ENCODE measurements around the gene UVRAG.

UVRAG gene

DNA sequence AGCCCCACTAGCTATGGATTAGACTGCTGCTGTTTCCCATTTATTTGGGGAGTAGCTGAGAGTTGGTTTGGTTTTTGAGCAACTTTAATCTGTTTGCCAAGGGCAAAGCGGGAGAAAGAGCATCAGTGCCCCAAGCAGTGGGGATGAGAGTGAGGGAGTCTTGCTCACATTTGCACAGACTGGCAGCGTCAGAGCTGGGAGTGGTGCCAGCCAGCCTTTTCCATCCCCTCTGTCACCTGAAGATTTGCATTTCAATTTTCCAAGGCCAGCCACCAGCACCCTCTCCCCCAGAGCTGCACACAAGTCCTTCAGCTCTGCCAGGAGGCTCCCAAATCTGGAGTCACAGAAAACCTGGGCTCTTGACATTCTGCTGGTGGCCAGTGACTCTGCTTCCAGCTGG lies 21.0 kb upstream of the UVRAG start:
- H3K4me1 ChIP-seq (ENCODE audit: insufficient read depth, insufficient read length) = peaks cover 7% of the 10 kb centered on the region
- no peak overlapping the region for H3K4me3 ChIP-seq (ENCODE audit: insufficient read length, low read depth)
- H3K9ac ChIP-seq (ENCODE audit: insufficient read length, low read depth) = no peak overlapping the region
- H3K27me3 ChIP-seq (ENCODE audit: insufficient read depth, insufficient read length) = no peaks in the 10 kb centered on the region
- H3K36me3 ChIP-seq (ENCODE audit: insufficient read depth, insufficient read length, low read length) = no peaks in the 10 kb centered on the region
- no peaks in the 10 kb centered on the region for H3K9me3 ChIP-seq (ENCODE audit: insufficient read depth, low read length)
- TF ChIP-seq ZNF274 (IDR thresholded peaks at IDR 0.05; ENCODE audit: low read depth, low read length) = no peak
- no peak for TF ChIP-seq YY1 (IDR thresholded peaks at IDR 0.05; ENCODE audit: insufficient read depth, insufficient read length)
- no peak for TF ChIP-seq SUZ12 (IDR thresholded peaks at IDR 0.05; ENCODE audit: extremely low read depth, insufficient read depth, insufficient read length)
- DNase-seq (ENCODE audit: low read depth, low spot score) = no peak

DNA sequence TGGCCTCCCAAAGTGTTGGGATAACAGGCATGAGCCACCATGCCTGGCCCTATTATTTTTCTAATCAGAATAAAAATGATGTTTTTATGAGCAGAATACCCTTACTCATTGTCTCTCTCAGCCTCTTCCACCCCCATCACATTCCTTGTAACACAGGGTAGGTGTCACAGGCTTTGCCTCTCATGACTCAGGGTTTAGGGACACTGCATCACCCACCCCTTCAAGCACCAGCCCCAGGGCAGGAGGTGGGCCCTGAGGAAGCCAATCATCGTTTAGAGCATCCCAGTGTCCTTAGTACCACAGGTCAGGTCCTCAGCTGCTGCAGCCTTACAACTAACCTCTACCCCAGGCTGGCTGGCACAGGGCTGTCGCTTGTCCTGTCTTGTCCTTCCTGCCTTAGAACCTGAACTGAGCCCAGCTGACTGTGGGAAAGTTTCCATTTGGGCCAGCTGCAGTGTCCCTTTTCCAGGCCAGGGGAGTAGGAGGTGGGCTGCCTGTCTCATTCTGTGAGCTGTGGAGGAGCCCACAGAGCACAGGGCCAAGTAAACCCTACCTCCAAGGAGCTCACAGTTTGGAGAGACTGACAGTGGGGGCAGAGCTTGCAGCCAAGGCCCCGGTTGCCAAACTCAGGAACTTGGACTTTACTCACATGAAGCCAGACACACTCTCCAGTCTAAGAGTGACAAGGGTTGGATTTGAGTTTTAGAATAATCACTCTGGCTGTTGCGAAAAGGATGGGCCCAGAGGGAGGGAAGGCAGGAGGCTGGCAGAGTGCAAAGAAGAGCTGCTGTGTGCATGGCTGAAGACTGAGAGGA lies 19.5 kb upstream of the UVRAG start:
- no peaks in the 10 kb centered on the region for H3K36me3 ChIP-seq (ENCODE audit: insufficient read depth, insufficient read length, low read length)
- no peak overlapping the region for H3K4me3 ChIP-seq (ENCODE audit: insufficient read length, low read depth)

DNA sequence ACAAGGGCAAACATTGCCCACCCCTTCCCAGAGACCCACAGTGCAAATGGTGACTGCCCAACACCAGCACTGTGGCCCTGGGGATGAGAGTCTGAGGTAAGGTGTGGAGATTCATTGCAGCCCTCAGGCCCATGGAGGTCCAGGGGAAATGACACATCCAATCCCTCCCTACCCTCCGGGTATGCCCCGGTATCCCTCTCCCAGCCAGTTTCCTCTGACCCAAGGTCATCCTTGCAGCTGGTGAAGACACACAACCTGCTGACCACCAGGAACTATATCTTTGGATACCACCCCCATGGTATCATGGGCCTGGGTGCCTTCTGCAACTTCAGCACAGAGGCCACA lies 18.9 kb upstream of the UVRAG start:
- no peaks in the 10 kb centered on the region for H3K27me3 ChIP-seq (ENCODE audit: insufficient read depth, insufficient read length)
- no peak for DNase-seq (ENCODE audit: low read depth, low spot score)
- H3K4me3 ChIP-seq (ENCODE audit: insufficient read length, low read depth) = no peak overlapping the region
- no peaks in the 10 kb centered on the region for H3K36me3 ChIP-seq (ENCODE audit: insufficient read depth, insufficient read length, low read length)
- TF ChIP-seq SUZ12 (IDR thresholded peaks at IDR 0.05; ENCODE audit: extremely low read depth, insufficient read depth, insufficient read length) (no peak), ZNF274 (IDR thresholded peaks at IDR 0.05; ENCODE audit: low read depth, low read length) (no peak), YY1 (IDR thresholded peaks at IDR 0.05; ENCODE audit: insufficient read depth, insufficient read length) (no peak)
- H3K9ac ChIP-seq (ENCODE audit: insufficient read length, low read depth) = no peak overlapping the region
- H3K9me3 ChIP-seq (ENCODE audit: insufficient read depth, low read length) = no peaks in the 10 kb centered on the region
- peaks cover 7% of the 10 kb centered on the region for H3K4me1 ChIP-seq (ENCODE audit: insufficient read depth, insufficient read length)

More for the DNA sequence above, 19.5 kb upstream of the UVRAG start:
- Histone ChIP-seq H3K9me3 (ENCODE audit: insufficient read depth, low read length) (no peaks in the 10 kb centered on the region), H3K9ac (ENCODE audit: insufficient read length, low read depth) (no peak overlapping the region), H3K27me3 (ENCODE audit: insufficient read depth, insufficient read length) (no peaks in the 10 kb centered on the region), H3K4me1 (ENCODE audit: insufficient read depth, insufficient read length) (peaks cover 7% of the 10 kb centered on the region)
- TF ChIP-seq ZNF274 (IDR thresholded peaks at IDR 0.05; ENCODE audit: low read depth, low read length) (no peak), SUZ12 (IDR thresholded peaks at IDR 0.05; ENCODE audit: extremely low read depth, insufficient read depth, insufficient read length) (no peak), YY1 (IDR thresholded peaks at IDR 0.05; ENCODE audit: insufficient read depth, insufficient read length) (no peak)
- DNase-seq (ENCODE audit: low read depth, low spot score) = no peak

DNA sequence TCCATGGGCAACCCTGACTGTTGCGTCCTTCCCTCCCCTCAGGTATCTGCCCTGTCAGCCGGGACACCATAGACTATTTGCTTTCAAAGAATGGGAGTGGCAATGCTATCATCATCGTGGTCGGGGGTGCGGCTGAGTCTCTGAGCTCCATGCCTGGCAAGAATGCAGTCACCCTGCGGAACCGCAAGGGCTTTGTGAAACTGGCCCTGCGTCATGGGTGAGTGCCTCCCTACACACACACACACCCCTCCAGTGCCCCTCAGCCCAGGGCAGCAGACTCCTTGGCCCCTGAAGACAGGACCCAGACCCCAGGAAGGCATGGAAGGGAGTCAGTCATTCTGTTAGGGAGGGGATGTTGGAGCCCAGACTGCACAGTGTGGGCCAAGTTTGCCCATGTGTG lies 17.9 kb upstream of the UVRAG start:
- Histone ChIP-seq H3K4me3 (ENCODE audit: insufficient read length, low read depth) (no peak overlapping the region), H3K9ac (ENCODE audit: insufficient read length, low read depth) (no peak overlapping the region), H3K9me3 (ENCODE audit: insufficient read depth, low read length) (no peaks in the 10 kb centered on the region), H3K36me3 (ENCODE audit: insufficient read depth, insufficient read length, low read length) (no peaks in the 10 kb centered on the region), H3K27me3 (ENCODE audit: insufficient read depth, insufficient read length) (no peaks in the 10 kb centered on the region), H3K4me1 (ENCODE audit: insufficient read depth, insufficient read length) (peaks cover 7% of the 10 kb centered on the region)
- TF ChIP-seq SUZ12 (IDR thresholded peaks at IDR 0.05; ENCODE audit: extremely low read depth, insufficient read depth, insufficient read length) = no peak
- no peak for TF ChIP-seq ZNF274 (IDR thresholded peaks at IDR 0.05; ENCODE audit: low read depth, low read length)
- no peak for TF ChIP-seq YY1 (IDR thresholded peaks at IDR 0.05; ENCODE audit: insufficient read depth, insufficient read length)
- no peak for DNase-seq (ENCODE audit: low read depth, low spot score)

DNA sequence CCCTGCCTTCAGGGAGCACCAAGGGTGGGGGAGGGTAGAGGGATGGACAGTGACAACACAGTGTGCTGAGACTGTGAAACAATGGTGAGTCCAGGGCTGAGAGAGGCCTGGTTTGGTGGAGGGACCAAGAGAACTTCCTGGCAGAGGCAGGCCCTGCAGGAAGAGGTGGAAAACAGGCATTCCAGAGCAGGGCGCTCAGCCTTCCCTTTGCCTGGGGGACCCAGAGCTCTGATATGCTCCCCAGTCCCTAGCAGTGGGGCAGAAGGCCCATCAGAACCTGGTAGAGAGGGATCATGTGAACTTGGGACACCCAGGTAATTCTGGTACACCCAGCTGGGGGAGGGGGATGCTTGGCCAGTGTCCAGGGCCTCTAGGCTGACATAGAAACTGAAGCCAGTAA lies 17.2 kb upstream of the UVRAG start:
- no peak overlapping the region for H3K9ac ChIP-seq (ENCODE audit: insufficient read length, low read depth)
- TF ChIP-seq ZNF274 (IDR thresholded peaks at IDR 0.05; ENCODE audit: low read depth, low read length) (no peak), YY1 (IDR thresholded peaks at IDR 0.05; ENCODE audit: insufficient read depth, insufficient read length) (no peak), SUZ12 (IDR thresholded peaks at IDR 0.05; ENCODE audit: extremely low read depth, insufficient read depth, insufficient read length) (no peak)
- no peak for DNase-seq (ENCODE audit: low read depth, low spot score)
- no peaks in the 10 kb centered on the region for H3K9me3 ChIP-seq (ENCODE audit: insufficient read depth, low read length)
- H3K4me3 ChIP-seq (ENCODE audit: insufficient read length, low read depth) = no peak overlapping the region
- H3K4me1 ChIP-seq (ENCODE audit: insufficient read depth, insufficient read length) = peaks cover 7% of the 10 kb centered on the region
- no peaks in the 10 kb centered on the region for H3K36me3 ChIP-seq (ENCODE audit: insufficient read depth, insufficient read length, low read length)
- H3K27me3 ChIP-seq (ENCODE audit: insufficient read depth, insufficient read length) = no peaks in the 10 kb centered on the region

DNA sequence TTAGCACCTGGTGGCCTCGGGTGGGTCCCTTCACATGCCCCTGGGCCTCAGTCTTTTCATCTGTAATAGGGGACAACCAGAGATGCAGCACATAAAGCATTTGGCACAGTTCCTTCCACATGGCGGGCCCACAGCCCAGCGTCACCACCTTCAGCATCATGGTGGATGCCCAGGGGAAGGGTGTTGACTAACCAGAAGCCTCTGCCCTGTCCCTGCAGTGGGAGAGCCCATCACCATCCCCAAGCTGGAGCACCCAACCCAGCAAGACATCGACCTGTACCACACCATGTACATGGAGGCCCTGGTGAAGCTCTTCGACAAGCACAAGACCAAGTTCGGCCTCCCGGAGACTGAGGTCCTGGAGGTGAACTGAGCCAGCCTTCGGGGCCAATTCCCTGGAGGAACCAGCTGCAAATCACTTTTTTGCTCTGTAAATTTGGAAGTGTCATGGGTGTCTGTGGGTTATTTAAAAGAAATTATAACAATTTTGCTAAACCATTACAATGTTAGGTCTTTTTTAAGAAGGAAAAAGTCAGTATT lies 14.8 kb upstream of the UVRAG start:
- TF ChIP-seq YY1 (IDR thresholded peaks at IDR 0.05; ENCODE audit: insufficient read depth, insufficient read length) = no peak
- TF ChIP-seq SUZ12 (IDR thresholded peaks at IDR 0.05; ENCODE audit: extremely low read depth, insufficient read depth, insufficient read length) = no peak
- no peak for TF ChIP-seq ZNF274 (IDR thresholded peaks at IDR 0.05; ENCODE audit: low read depth, low read length)
- no peaks in the 10 kb centered on the region for H3K36me3 ChIP-seq (ENCODE audit: insufficient read depth, insufficient read length, low read length)
- no peak overlapping the region for H3K4me3 ChIP-seq (ENCODE audit: insufficient read length, low read depth)
- H3K27me3 ChIP-seq (ENCODE audit: insufficient read depth, insufficient read length) = no peaks in the 10 kb centered on the region
- no peaks in the 10 kb centered on the region for H3K9me3 ChIP-seq (ENCODE audit: insufficient read depth, low read length)
- DNase-seq (ENCODE audit: low read depth, low spot score) = no peak
- H3K9ac ChIP-seq (ENCODE audit: insufficient read length, low read depth) = no peak overlapping the region
- peaks cover 3% of the 10 kb centered on the region for H3K4me1 ChIP-seq (ENCODE audit: insufficient read depth, insufficient read length)

DNA sequence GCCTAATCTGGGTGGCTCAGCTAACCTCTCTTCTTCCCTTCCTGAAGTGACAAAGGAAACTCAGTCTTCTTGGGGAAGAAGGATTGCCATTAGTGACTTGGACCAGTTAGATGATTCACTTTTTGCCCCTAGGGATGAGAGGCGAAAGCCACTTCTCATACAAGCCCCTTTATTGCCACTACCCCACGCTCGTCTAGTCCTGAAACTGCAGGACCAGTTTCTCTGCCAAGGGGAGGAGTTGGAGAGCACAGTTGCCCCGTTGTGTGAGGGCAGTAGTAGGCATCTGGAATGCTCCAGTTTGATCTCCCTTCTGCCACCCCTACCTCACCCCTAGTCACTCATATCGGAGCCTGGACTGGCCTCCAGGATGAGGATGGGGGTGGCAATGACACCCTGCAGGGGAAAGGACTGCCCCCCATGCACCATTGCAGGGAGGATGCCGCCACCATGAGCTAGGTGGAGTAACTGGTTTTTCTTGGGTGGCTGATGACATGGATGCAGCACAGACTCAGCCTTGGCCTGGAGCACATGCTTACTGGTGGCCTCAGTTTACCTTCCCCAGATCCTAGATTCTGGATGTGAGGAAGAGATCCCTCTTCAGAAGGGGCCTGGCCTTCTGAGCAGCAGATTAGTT lies 14.2 kb upstream of the UVRAG start:
- Histone ChIP-seq H3K27me3 (ENCODE audit: insufficient read depth, insufficient read length) (no peaks in the 10 kb centered on the region), H3K9ac (ENCODE audit: insufficient read length, low read depth) (no peak overlapping the region), H3K36me3 (ENCODE audit: insufficient read depth, insufficient read length, low read length) (no peaks in the 10 kb centered on the region), H3K4me3 (ENCODE audit: insufficient read length, low read depth) (no peak overlapping the region), H3K4me1 (ENCODE audit: insufficient read depth, insufficient read length) (no peaks in the 10 kb centered on the region), H3K9me3 (ENCODE audit: insufficient read depth, low read length) (no peaks in the 10 kb centered on the region)
- DNase-seq (ENCODE audit: low read depth, low spot score) = no peak
- TF ChIP-seq SUZ12 (IDR thresholded peaks at IDR 0.05; ENCODE audit: extremely low read depth, insufficient read depth, insufficient read length) = no peak
- TF ChIP-seq YY1 (IDR thresholded peaks at IDR 0.05; ENCODE audit: insufficient read depth, insufficient read length) = no peak
- no peak for TF ChIP-seq ZNF274 (IDR thresholded peaks at IDR 0.05; ENCODE audit: low read depth, low read length)
